GOT3 (cell line): Measurements from ENCODE around the gene PPP1R13L.
"Not testable (repeated sequence)": the region's sequence is repeated elsewhere in the genome, so short reads cannot be mapped to it uniquely, and the experiment has no call there.

Experiments
- DNase-seq: peaks from one replicate; lab custom pipeline; 2025; ENCODE audit warnings: mixed read lengths; lab: John Stamatoyannopoulos, UW

The PPP1R13L gene

GRCh38 chr19:45432543-45432942 lies 27.7 kb upstream of the PPP1R13L start:
- DNase-seq, result not testable (repeated sequence)

- DNase-seq, result not testable (repeated sequence)
Observed at GRCh38 chr19:45431008-45431407, 26.1 kb upstream of the PPP1R13L start.

DNA sequence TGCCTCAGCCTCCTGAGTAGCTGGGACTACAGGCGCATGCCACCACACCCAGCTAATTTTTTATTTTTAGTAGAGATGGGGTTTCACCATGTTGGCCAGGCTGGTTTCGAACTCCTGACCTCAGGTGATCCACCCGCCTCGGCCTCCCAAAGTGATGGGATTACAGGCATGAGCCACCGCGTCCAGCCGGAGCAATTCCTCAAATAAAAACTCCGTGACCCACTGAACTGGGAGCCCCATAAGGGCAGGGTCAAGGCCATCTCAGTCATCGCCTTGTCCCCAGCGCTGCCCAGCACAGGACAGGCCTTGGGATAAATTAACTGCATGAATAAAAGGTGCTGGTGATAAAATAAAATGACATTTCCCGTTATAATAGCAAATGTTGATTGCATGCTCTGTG lies 25.0 kb upstream of the PPP1R13L start:
- DNase-seq, result not testable (repeated sequence)

DNA sequence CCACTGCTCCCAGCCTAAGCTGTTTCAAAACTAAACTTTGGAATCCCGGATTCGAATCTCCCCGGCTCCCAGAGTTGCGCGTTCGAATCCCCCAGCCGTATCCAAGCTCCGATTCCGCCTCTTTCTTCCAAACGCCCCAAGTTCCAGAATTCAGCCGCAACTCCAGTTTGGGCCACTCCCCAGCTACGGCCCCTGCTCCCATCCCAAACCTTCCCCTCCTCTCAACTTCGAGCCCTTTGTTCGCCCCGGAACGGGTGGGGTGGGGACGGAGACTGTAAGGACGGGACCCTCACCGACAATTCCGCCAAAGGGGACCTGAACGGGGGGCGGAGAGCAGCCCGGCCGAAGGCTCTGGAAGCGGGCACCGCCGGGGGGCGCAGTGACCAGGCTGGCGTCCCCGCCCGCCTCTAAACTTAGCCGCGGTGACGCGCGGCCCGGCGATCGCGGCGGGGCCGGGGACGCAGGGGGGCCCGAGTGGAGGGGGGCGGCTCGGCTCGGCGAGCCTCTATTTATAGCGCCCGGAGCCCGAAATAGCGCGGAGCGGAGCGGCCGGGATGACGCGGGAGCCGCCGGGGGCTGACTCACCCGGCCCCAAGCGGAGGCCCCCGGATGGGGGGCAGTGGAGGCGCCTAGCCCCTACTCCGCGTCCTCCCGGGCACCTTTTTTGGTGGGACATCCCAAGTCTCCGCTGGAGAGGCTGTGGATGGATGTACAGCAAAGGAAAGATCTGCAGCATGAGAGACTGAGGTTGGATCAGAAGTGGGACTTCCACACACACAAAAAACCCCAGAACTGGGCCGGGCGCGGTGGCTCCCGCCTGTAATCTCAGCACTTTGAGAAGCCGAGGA lies 23.7 kb upstream of the PPP1R13L start:
- no peak for DNase-seq

GRCh38 chr19:45424191-45425058 lies 19.6 kb upstream of the PPP1R13L start:
- peak; percentile 66 for DNase-seq

DNA sequence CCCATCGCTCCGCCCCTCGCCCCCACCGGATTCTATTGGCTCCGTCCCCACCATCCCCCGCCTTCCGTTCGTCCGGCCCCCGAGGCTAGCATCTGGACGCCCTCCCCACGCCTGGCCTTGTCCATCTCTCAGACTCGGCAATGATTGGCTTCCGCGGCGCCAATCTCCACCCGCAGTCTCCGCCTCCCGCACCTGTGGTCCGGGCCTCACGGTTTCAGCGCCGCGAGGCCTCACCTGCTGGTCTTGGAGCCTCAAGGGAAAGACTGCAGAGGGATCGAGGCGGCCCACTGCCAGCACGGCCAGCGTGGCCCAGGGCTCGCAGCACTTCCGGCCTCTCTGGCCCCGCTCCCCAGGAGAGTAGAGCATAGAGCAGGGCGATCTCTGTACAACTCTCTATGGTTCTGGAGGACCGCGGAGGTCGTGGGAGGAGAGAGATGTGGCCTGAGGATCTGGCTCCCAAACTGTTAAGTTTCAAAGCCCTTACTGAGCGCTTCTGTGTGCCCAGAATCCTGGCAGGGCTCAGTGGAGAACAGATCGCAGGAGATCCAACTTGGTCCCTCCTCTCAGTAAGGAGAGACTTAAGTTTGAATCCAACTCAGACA lies 18.8 kb upstream of the PPP1R13L start, which contains the start of gene ERCC1:
TSS of gene ERCC1 (minus strand) at position 329 of the 602 bp plus-strand sequence. CDS start 543 bp downstream, outside the sequence.
- peak; percentile 84 for DNase-seq

DNA sequence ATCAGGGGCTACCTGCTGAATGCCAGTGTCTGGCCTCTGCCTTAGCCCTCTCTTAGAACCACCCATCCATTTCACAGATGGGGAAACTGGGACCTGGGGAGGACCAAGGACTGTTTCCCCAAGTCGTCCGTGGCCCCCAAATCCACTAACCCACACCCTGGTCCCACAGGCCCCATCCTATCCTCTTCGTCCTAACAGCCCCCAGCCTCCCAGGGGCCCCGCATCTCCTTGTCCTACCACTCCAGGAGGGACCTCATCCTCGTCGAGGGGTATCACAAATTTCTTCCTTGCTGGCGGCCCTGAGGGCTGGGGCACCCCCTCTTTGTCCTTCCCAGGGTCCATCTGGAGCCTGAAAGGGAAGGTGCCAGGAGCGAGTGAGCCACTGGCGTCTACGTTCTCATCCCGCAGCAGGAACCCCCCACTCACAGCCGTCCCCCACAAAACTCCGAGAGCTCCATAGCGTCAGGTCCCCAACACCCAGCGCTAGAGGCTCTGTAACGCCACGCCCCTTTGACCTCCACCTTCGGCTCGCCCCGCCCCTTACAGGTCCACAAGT lies 18.2 kb upstream of the PPP1R13L start:
- DNase-seq, result no peak

DNA sequence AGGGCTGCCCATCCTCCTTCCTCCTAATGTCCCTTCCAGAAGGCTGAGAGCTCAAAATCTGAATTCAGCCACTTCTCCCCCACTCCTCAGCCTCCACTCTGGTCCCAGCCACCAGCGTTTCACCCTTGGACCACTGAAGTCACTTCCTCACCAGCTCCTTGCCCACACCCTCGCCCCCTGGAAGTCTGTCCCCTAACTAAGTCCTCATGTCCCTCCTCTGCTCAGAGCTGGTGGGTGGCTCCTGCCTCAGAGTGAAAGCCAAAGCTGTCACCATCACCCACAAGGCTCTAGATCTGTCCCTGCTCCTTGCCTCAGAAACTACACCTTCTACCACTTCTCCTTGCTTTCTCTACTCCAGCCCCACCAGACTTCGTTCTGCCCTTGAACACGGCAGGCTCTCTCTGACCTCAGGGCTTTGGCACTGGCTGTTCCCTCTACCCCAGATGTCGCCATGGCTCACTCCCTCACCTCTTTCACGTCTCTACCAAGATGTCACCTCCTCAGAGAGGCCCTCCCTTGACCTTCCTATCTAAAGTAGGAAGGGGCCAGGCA lies 17.2 kb upstream of the PPP1R13L start:
- DNase-seq, result no peak

GRCh38 chr19:45420871-45421270 lies 16.0 kb upstream of the PPP1R13L start:
- no peak for DNase-seq

- no peak for DNase-seq
Observed at GRCh38 chr19:45420356-45420755, 15.5 kb upstream of the PPP1R13L start.

- DNase-seq, result no peak
Observed at GRCh38 chr19:45419895-45420294, 15.0 kb upstream of the PPP1R13L start.

DNA sequence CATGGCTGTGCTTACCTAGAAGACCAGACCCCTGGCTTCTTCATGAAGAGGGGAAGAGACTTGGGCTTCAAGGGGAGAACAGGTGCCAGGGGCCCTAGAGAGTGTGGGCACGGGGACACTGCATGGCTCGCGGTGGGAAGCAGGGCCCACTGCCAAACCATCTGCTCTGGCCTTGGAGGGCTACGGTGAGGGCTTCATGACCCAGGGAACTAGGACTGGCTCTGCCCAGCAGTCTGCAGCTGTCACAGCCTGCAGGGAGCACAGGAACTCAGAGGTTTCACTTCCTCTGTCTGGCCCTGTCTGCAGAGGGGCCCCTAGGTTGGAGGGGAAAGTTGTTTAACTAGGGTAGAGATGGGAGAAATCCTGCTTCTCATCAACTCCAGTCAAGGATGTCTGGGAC lies 14.5 kb upstream of the PPP1R13L start:
- DNase-seq, result no peak

DNA sequence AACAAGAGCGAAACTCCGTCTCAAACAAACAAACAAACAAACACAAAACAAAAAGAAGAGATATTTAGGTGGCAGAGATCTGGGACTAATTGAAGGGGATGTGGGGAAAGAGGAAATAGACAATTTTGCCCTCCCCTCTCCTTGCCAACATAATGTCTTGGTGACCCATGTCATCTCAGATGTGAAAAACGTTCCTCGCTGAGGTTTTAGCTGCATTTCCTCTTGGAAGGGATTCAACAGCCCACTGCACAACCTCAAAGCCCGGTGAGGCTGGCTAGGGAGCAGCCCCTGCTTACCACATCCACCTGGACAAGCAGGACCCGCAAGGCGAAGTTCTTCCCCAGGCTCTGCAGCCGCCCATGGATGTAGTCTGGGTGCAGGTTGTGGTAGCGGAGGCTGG lies 13.9 kb upstream of the PPP1R13L start:
- DNase-seq, result no peak

GRCh38 chr19:45417151-45417550 lies 12.3 kb upstream of the PPP1R13L start:
- DNase-seq, result no peak

- DNase-seq, result no peak
Observed at GRCh38 chr19:45414468-45414867, 9.6 kb upstream of the PPP1R13L start.

- DNase-seq, result no peak
Observed at GRCh38 chr19:45413497-45413896, 8.6 kb upstream of the PPP1R13L start.

DNA sequence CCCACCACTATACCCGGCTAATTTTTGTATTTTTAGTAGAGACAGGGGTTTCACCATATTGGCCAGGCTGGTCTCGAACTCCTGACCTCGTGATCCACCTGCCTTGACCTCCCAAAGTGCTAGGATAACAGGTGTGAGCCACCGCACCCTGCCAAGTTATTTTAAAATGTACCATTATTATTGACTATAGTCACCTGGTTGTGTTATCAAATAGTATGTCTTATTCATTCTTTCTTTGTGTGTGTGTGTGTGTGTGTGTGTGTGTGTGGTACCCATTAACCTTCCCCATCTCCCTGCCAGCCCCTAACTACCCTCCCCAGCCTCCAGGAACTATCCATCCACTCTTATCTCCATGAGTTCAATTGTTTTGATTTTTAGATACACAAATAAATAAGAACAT lies 5.5 kb upstream of the PPP1R13L start:
- DNase-seq, result not testable (repeated sequence)

GRCh38 chr19:45409557-45409920 lies 4.7 kb upstream of the PPP1R13L start:
- no peak for DNase-seq

- DNase-seq, result no peak
Observed at GRCh38 chr19:45408830-45409556, 4.1 kb upstream of the PPP1R13L start.

GRCh38 chr19:45408121-45408520 lies 3.3 kb upstream of the PPP1R13L start:
- no peak for DNase-seq

DNA sequence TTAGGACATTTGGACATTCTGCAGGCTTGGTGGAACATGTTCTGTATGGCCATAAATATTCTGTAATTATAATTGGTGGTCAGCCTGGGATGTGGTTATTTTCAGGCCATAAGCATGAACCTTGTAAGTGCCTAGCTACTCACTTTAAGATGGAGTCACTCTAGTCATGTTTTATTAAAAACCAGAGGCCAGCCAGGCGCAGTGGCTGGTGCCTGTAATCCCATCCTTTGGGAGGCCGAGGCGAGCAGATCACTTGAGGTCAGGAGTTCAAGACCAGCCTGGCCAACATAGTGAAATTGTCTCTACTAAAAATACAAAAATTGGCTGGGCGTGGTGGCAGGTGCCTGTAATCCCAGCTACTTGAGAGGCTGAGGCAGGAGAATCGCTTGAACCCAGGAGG lies 2.7 kb upstream of the PPP1R13L start:
- not testable (repeated sequence) for DNase-seq
